ENCODE data around the gene CENPV.

CENPV gene

GRCh38 chr17:16294560-16294959, 58.7 kb downstream of the CENPV start:
- no peak for TF ChIP-seq ZFX (IDR thresholded peaks at IDR 0.05)
- TF ChIP-seq, protein P1, sequence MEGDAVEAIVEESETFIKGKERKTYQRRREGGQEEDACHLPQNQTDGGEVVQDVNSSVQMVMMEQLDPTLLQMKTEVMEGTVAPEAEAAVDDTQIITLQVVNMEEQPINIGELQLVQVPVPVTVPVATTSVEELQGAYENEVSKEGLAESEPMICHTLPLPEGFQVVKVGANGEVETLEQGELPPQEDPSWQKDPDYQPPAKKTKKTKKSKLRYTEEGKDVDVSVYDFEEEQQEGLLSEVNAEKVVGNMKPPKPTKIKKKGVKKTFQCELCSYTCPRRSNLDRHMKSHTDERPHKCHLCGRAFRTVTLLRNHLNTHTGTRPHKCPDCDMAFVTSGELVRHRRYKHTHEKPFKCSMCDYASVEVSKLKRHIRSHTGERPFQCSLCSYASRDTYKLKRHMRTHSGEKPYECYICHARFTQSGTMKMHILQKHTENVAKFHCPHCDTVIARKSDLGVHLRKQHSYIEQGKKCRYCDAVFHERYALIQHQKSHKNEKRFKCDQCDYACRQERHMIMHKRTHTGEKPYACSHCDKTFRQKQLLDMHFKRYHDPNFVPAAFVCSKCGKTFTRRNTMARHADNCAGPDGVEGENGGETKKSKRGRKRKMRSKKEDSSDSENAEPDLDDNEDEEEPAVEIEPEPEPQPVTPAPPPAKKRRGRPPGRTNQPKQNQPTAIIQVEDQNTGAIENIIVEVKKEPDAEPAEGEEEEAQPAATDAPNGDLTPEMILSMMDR (conservative IDR thresholded peaks at IDR 0.05), result no peak
- H3K27ac ChIP-seq, result no peak overlapping the region

DNA sequence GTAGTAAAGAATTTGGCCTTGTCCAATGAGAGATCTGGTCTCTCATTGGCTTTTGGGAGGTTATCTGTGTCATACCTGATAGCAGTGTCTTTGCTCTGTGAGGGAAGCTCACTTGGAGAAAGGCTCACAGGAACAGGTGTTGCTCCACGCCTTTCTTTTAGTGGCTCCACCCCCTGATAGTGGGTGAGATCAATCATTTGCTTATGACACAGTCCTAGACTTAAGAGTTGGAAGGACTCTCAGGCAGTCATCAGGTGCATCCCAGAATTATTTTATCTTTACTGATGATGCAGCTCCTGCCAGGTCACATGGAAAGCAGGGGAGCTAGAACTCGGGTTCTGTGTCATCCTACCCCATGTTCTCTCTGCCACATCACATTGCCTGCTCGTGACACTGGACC, 59.3 kb downstream of the CENPV start:
- no peak for TF ChIP-seq ZFX (IDR thresholded peaks at IDR 0.05)
- TF ChIP-seq, protein P1 (conservative IDR thresholded peaks at IDR 0.05), result no peak
- no peak overlapping the region for H3K27ac ChIP-seq

All from C4-2B (cell line).